ENCODE data around the gene CASP10.

DNA sequence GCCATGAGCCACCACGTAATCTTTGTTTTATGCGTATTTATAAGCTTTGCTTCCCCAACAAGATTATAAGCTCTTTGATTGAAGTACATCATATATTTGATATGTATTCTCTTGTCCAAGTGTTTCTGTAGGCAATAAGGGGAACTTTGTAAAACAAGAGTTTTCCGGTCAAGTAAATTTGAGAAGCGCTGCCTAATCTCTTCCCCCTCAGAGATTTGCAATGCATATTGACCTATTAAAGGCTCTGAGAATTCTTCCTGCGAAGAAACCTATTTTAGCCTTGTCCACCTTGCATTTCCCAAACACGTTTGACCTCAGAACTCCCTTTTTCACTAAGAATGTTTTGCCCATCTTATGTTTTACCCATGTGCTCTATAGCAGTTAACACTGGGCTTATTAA lies 26.9 kb upstream of the CASP10 start:
- TF ChIP-seq, protein P1, sequence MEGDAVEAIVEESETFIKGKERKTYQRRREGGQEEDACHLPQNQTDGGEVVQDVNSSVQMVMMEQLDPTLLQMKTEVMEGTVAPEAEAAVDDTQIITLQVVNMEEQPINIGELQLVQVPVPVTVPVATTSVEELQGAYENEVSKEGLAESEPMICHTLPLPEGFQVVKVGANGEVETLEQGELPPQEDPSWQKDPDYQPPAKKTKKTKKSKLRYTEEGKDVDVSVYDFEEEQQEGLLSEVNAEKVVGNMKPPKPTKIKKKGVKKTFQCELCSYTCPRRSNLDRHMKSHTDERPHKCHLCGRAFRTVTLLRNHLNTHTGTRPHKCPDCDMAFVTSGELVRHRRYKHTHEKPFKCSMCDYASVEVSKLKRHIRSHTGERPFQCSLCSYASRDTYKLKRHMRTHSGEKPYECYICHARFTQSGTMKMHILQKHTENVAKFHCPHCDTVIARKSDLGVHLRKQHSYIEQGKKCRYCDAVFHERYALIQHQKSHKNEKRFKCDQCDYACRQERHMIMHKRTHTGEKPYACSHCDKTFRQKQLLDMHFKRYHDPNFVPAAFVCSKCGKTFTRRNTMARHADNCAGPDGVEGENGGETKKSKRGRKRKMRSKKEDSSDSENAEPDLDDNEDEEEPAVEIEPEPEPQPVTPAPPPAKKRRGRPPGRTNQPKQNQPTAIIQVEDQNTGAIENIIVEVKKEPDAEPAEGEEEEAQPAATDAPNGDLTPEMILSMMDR (IDR thresholded peaks at IDR 0.05) = no peak
- no peak for TF ChIP-seq POLR2A (IDR thresholded peaks at IDR 0.05)

Data from tibial nerve (tissue), 3 donors.